Neutrophil (primary cell): ENCODE results near the gene ENTPD5.
"Not testable (repeated sequence)": the region's sequence is repeated elsewhere in the genome, so short reads cannot be mapped to it uniquely, and the experiment has no call there.

Experiments used
- H3K27ac ChIP-seq: fragments of 200-600 bp; sonication (generic); 2 replicates; pipeline ENCODE4 v1.5.1; 2016; ENCODE audit warnings: mild to moderate bottlenecking, moderate library complexity
- H3K27me3 ChIP-seq: fragments of 200-600 bp; sonication (generic); 2 replicates; pipeline ENCODE4 v1.6.0; 2016; ENCODE audit warnings: mild to moderate bottlenecking
- H3K36me3 ChIP-seq: fragments of 200-600 bp; sonication (generic); 2 replicates; pipeline ENCODE4 v1.5.1; 2017
- H3K4me1 ChIP-seq, 2 experiments: fragments of 200-600 bp in 1 of 2; sonication (generic) in 1 of 2; 1 replicate in 1 of 2; 2 replicates in 1 of 2; pipeline versions ENCODE4 v1.5.1 to v1.6.1; 2013 to 2016; ENCODE audit warnings: low read depth in 1 of 2, low read length in 1 of 2, mild to moderate bottlenecking in 1 of 2, moderate library complexity in 1 of 2; ENCODE audit not compliant: control insufficient read depth in 1 of 2, insufficient read depth in 1 of 2
- H3K4me3 ChIP-seq, 2 experiments: fragments of 200-600 bp in 1 of 2; sonication (generic) in 1 of 2; 1 replicate in 1 of 2; 2 replicates in 1 of 2; pipeline ENCODE4 v1.5.1; 2013 to 2016; ENCODE audit warnings: low read depth in 1 of 2, low read length in 1 of 2, mild to moderate bottlenecking in 1 of 2, moderate library complexity in 1 of 2
- H3K9me3 ChIP-seq: fragments of 200-600 bp; sonication (generic); 2 replicates; pipeline ENCODE4 v1.5.1; 2016
- CTCF ChIP-seq: fragments of 200-600 bp; sonication (generic); IDR thresholded peaks from 2 replicates; pipeline ENCODE4 v1.5.1; 2016; ENCODE audit warnings: antibody characterized with exemption

The ENTPD5 gene

GRCh38 chr14:73991092-73991491 lies 28.0 kb downstream of the ENTPD5 start:
- no peak for TF ChIP-seq CTCF

GRCh38 chr14:73988656-73989055 lies 30.4 kb downstream of the ENTPD5 start:
- not testable (repeated sequence) for H3K9me3 ChIP-seq, H3K4me3 ChIP-seq, H3K27me3 ChIP-seq, H3K4me1 ChIP-seq, H3K27ac ChIP-seq
- H3K36me3 ChIP-seq = peaks cover 13% of the 10 kb centered on the region

More at GRCh38 chr14:73991092-73991491, 28.0 kb downstream of the ENTPD5 start:
- Histone ChIP-seq H3K4me3 (no peak overlapping the region), H3K27me3 (no peaks in the 10 kb centered on the region), H3K4me1 (no peaks in the 10 kb centered on the region), H3K27ac (no peak overlapping the region), H3K9me3 (no peaks in the 10 kb centered on the region), H3K36me3 (peaks cover 13% of the 10 kb centered on the region)

- Histone ChIP-seq H3K4me3 (no peak overlapping the region), H3K27ac (no peak overlapping the region), H3K9me3 (no peaks in the 10 kb centered on the region), H3K36me3 (peaks cover 13% of the 10 kb centered on the region), H3K27me3 (no peaks in the 10 kb centered on the region), H3K4me1 (no peaks in the 10 kb centered on the region)
- no peak for TF ChIP-seq CTCF
Observed at GRCh38 chr14:73988065-73988464, 31.0 kb downstream of the ENTPD5 start.

- Histone ChIP-seq H3K36me3 (peaks cover 10% of the 10 kb centered on the region), H3K27ac (no peak overlapping the region), H3K4me3 (no peak overlapping the region), H3K4me1 (no peaks in the 10 kb centered on the region), H3K9me3 (no peaks in the 10 kb centered on the region), H3K27me3 (no peaks in the 10 kb centered on the region)
- no peak for TF ChIP-seq CTCF
Observed at GRCh38 chr14:73977896-73978295, 41.2 kb downstream of the ENTPD5 start.

- no peaks in the 10 kb centered on the region for H3K4me1 ChIP-seq
- H3K36me3 ChIP-seq = peaks cover 13% of the 10 kb centered on the region
- TF ChIP-seq CTCF = no peak
- no peak overlapping the region for H3K27ac ChIP-seq
- no peak overlapping the region for H3K4me3 ChIP-seq
- H3K27me3 ChIP-seq = no peaks in the 10 kb centered on the region
- H3K9me3 ChIP-seq = no peaks in the 10 kb centered on the region
Observed at GRCh38 chr14:73976125-73976524, 43.0 kb downstream of the ENTPD5 start.

- H3K27me3 ChIP-seq = no peaks in the 10 kb centered on the region
- no peak for TF ChIP-seq CTCF
- no peak overlapping the region for H3K27ac ChIP-seq
- H3K9me3 ChIP-seq = no peaks in the 10 kb centered on the region
- no peak overlapping the region for H3K4me3 ChIP-seq
- peaks cover 20% of the 10 kb centered on the region for H3K36me3 ChIP-seq
- no peaks in the 10 kb centered on the region for H3K4me1 ChIP-seq
Observed at GRCh38 chr14:73973497-73973896, 45.6 kb downstream of the ENTPD5 start.
